HG03457 (cell line): Measurements from ENCODE around the gene SLIRP.
"Not testable (repeated sequence)": the region's sequence is repeated elsewhere in the genome, so short reads cannot be mapped to it uniquely, and the experiment has no call there.

ENCODE experiments used
- ATAC-seq: cut with Tn5 transposase; IDR thresholded peaks from one replicate; pipeline ENCODE4 v1.9.1; 2021; ENCODE audit warnings: moderate number of reproducible peaks; ENCODE audit not compliant: unreplicated experiment

SLIRP gene

GRCh38 chr14:77707724-77708408, at the start of gene SLIRP, which contains the start of gene ALKBH1:
SLIRP (plus strand) TSS chr14:77708103; CDS start chr14:77708112, 9 bp downstream.
ALKBH1 (minus strand) TSS chr14:77708023; CDS start chr14:77708004, 19 bp downstream.
- ATAC-seq = peak; percentile 91

GRCh38 chr14:77659831-77660230, 48.1 kb upstream of the SLIRP start:
- ATAC-seq = no peak

DNA sequence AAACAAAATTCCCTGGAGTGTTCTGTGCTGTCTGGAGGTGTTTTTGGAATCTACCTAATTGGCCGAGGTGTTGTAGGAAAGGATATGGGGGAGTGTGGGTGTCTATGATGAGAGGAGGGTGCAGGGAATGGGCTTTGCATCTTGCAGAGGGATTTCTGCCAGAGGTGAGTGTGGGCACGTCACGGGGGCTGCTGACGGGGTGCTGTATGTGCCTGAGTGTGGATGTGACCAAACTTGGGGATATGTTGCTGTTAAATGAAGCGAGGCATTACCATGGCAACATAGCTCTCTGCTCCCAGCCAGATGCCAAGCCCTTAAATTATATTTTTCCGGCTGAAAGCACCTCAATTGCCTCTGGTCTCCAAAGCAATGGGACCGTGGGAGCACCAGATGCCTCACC, 47.1 kb upstream of the SLIRP start:
- no peak for ATAC-seq

- ATAC-seq = not testable (repeated sequence)
These were observed 46.3 kb upstream of the SLIRP start for GRCh38 chr14:77661562-77661961.

- ATAC-seq = no peak
These were observed 44.6 kb upstream of the SLIRP start for GRCh38 chr14:77663293-77663692.

- no peak for ATAC-seq
These were observed 40.6 kb upstream of the SLIRP start for GRCh38 chr14:77667331-77667730.

- no peak for ATAC-seq
These were observed 34.7 kb upstream of the SLIRP start for GRCh38 chr14:77673193-77673592.

DNA sequence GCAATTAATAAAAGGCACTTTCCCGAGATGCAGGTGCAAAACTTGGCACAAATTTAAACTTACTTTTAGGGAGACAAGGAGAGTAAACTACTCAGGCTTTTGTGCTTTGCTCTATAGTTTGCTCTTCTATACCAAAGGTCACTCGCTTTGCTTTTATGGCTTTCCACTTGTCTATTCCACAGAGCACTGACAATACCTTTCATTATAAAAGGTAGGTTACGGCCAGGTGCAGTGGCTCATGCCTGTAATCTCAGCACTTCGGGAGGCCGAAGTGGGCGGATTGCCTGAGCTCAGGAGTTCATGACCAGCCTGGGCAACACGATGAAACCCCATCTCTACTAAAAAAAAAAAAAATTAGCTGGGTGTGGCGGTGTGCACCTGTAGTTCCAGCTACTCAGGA, 33.0 kb upstream of the SLIRP start:
- ATAC-seq = no peak

DNA sequence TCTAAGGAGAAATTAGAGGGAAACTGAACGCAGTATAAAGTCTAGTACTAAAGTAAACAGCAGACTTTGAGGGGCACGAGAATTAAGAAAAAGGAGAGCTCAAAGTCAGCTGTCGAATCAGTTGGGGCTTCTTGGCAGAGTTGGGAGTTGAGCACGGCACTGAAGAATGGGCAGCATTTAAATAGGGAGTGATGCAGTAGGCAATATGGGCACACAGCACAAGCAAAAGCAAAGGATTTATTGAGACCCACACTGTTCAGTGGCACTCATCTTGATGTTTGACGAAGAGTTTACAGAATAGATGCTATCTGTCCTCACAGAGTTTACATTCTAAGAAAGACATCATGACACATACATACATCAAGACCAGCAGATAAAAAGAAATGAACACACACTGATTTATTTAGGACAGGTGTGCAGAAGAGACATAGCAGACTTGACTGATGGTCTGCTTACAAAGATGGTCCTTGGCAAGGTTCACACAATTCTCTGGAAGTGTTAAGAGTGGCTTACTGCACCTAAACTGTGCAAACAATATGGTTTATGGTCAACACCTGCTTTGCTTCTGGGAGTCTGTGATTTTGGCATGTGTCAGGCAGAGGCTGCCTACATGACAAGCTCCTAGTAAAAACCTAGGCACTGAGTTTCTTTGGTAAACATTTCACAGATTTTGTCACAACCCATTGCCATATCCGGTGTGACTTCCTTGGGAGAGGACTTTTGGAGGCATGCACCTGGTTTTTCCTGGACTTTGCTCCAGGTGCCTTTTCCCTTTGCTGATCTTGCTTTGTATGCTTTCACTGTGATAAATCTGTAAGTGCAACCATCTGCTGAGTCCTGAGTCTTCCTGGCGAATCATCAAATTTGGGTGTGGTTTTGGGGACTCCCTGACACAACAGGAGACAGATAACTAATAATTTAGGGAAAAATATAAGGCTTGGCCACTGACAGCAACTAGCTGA, 26.4 kb upstream of the SLIRP start:
- ATAC-seq = no peak

- ATAC-seq = no peak
These were observed 25.7 kb upstream of the SLIRP start for GRCh38 chr14:77682158-77682553.

DNA sequence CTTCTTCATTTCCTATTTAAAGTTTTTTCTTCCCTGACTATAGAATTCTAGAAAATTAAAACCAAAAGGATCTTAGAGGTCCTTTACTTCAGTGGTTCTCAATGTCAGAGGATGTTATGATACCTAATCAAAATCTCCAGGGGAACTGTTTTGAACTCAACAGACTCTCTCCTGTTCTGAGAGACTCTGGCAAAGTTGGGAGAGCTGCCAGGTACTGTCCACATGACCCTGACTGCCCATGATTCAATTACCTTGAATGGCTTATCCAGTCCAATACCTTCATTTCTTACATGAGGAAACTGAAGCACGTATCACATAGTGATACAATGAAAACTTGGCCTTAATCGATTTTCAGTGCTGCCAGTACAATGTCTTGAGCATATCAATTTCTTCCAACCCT, 16.6 kb upstream of the SLIRP start:
- no peak for ATAC-seq

GRCh38 chr14:77707355-77707723, 564 bp upstream of the SLIRP start:
- peak; percentile 11 for ATAC-seq

DNA sequence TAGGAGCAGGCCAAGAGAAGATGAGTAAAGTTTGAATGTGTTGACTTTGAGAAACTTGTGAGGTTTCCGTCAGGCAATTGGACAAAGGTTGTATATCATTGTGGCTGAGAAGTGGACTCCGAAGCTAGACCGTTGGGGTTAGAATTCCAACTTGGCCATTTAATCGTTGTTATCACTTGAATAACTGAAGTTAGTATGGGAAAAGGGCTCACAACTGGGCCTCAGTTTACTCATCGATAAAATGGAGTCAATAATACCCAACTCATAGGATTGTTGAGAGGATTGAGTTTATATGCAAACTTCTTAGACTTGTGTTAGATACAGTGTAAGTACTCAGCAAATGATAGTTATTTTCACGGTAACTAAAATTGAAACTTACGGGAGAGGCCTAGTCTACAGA, 846 bp downstream of the SLIRP start:
- no peak for ATAC-seq

DNA sequence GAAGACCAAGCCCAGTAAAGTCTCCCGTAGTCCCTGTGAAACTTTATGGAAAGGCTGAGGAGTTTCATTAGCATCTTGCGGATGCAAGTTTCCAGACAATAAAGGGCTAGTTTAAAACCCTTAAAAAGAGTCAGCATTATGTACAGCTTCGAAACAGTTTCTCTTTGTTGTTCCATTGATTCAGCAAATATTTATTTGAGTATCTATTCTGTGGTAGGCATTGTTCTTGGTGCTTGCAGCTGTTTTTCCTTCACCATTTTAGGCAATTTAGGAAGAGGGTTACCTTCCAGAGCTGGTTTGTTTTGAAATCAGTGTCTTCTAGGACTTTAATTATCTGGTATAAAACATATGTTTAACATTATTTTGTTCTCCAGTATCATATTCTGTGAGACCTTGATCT, 1.5 kb downstream of the SLIRP start:
- no peak for ATAC-seq

GRCh38 chr14:77710364-77710763, 2.5 kb downstream of the SLIRP start:
- ATAC-seq = no peak

- ATAC-seq = no peak
These were observed 7.0 kb downstream of the SLIRP start for GRCh38 chr14:77714926-77715325.

- ATAC-seq = no peak
These were observed 9.9 kb downstream of the SLIRP start for GRCh38 chr14:77717608-77718305.

- no peak for ATAC-seq
These were observed 13.5 kb downstream of the SLIRP start for GRCh38 chr14:77721437-77721836.

DNA sequence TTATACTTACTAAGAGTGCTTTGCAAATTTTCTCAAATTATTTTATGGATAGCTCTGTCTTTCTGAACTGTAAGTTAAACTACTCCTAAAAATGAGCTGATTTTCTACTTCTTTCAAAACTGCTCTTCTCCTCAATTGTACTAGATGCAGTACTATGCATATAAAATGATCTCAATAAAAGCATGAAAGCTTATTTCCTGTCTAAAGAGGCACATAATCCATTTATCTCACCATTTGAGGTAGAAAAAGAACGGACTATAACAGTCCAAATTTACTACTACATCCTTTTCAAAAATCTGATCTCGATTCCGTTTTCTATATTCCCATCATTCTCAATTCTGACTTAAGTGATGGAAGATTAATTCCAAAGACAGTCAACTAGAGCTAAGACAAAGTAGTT, 14.4 kb downstream of the SLIRP start:
- ATAC-seq = no peak

- no peak for ATAC-seq
These were observed 23.1 kb downstream of the SLIRP start for GRCh38 chr14:77730976-77731497.

DNA sequence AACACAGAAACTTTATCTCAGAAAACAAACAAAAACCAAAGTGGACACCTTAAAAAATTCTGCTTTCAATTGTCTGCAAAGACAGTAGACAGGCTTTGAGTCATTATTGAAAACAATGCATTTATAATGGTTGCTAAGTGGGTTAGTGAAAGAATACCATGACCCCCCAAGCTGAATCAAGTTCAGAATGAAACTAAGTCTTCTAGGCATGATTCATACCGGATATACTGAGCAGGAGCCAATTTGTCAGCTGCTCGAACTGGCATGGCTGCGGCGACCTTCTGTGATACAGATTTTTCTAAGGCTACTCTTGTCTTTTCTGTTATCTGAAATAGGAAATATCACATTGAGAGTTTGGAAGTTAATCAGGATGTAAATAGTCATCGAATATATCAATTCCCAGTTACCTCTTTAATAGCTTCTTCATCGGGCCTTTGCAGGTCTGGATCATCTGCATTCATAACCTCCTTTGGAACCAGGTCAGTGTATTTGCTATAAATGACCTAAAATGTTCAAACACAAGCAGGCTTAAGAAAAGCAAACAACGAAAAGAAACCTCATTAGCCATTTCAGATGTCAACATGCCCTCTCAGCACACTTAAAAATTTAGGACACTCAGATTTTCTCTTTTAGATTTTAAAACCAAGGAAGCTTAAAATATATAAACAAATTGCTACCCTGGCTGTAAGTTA, 30.8 kb downstream of the SLIRP start:
- ATAC-seq = no peak
